AG04449 (cell line): ENCODE data around the gene WSCD2.

Experiments used
- CTCF ChIA-PET: fragments of 350-600 bp; formaldehyde crosslinking; extraction: SDS; loops from one replicate; lab custom pipeline; 2021; ENCODE audit warnings: antibody characterized with exemption; lab: Yijun Ruan, JAX
- POLR2A ChIA-PET: fragments of 400-600, 350-600 bp; formaldehyde crosslinking; extraction: SDS; loops from one replicate; lab custom pipeline; 2020; ENCODE audit warnings: antibody characterized with exemption, inconsistent platforms; lab: Yijun Ruan, JAX
- DNase-seq: peaks from one replicate; pipeline ENCODE4 v3.0.0-alpha.2; 2010; ENCODE audit warnings: low read depth, low spot score
- H3K4me3 ChIP-seq: 2 replicates; pipeline ENCODE4 v1.5.1; 2011; ENCODE audit warnings: low read depth, mild to moderate bottlenecking, control low read depth, low read length
- CTCF ChIP-seq: IDR thresholded peaks from one replicate; pipeline ENCODE4 v1.5.1; 2011; ENCODE audit warnings: mild to moderate bottlenecking, moderate library complexity, low read length, control low read depth, inconsistent platforms; ENCODE audit not compliant: insufficient read depth; ENCODE audit errors: missing control alignments

Gene WSCD2

DNA sequence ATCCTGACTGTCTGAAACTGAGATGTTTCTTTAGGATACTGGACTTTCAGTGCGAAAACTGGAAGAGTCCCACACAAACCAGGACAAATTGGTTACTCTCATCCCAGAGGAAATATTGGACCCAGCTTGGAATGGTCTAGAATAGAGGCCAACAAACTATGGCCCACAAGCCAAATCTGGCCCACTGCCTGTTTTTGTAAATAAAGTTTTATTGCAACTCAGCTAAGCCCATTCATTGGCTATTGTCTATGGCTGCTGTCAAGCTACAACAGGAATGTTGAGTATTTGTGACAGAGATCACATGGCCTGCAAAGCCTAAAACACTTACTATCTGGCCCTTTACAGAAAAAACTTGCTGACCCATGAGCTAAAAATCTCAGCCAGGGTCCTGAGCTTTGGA, 6.5 kb downstream of the WSCD2 start:
- TF ChIP-seq CTCF, result no peak
- H3K4me3 ChIP-seq, result no peak overlapping the region
- ChIA-PET CTCF (no interaction called here), POLR2A (no interaction called here)
- no peak for DNase-seq

GRCh38 chr12:108136697-108137096, 7.6 kb downstream of the WSCD2 start:
- POLR2A ChIA-PET, result no interaction called here
- no peak for DNase-seq
- no peak for TF ChIP-seq CTCF
- H3K4me3 ChIP-seq, result no peak overlapping the region
- CTCF ChIA-PET, result no interaction called here

DNA sequence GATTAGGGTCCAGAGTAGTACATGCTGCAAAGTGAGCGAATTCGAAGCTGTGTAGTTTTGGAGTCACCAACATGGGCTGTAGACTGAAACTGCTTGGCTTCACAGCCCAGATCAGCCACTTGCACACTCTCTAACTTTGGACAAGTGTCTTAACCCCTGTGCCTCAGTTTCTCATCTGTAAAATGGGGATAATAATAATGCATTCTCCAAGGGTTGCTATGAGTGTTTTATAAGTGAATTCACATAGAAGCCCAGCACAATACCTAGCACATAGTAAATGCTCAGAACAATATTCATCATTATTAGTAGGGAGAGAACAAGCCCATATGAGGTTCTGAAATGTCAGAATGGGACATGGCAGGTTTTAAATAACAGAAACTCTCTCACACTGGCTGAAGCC, 10.4 kb downstream of the WSCD2 start:
- H3K4me3 ChIP-seq, result no peak overlapping the region
- POLR2A ChIA-PET, result no interaction called here
- no peak for TF ChIP-seq CTCF
- DNase-seq, result no peak
- CTCF ChIA-PET, result no interaction called here

GRCh38 chr12:108140501-108140900, 11.4 kb downstream of the WSCD2 start:
- CTCF ChIA-PET, result no interaction called here
- POLR2A ChIA-PET, result no interaction called here
- no peak overlapping the region for H3K4me3 ChIP-seq
- DNase-seq, result no peak
- TF ChIP-seq CTCF, result no peak

DNA sequence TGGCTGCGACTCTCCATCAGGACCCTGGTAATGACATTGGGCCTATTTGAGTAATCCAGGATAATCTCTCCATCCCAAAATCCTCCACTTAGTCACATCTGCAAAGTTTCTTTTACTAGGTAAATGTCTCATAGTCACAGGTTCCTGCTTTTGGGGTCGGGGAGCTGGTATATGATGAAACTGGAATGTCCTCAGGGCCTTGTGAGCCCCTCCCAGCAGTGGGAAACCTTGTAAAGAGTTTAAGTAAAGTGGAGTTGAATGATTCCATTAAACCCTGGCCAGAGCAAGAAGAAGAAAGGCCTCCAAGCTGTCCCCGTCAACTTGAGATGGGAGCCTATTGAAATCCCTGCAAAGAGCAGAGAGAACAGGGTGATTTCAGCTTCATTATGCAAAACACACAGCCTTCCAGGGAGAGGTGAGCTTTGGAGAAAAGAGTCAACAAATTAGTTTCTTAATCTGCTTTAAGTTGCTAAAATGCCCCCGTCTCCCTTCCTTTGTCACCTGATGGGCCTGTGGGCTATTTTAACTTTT, 12.6 kb downstream of the WSCD2 start:
- no peak overlapping the region for H3K4me3 ChIP-seq
- TF ChIP-seq CTCF, result no peak
- POLR2A ChIA-PET, result no interaction called here
- no peak for DNase-seq
- CTCF ChIA-PET, result no interaction called here

DNA sequence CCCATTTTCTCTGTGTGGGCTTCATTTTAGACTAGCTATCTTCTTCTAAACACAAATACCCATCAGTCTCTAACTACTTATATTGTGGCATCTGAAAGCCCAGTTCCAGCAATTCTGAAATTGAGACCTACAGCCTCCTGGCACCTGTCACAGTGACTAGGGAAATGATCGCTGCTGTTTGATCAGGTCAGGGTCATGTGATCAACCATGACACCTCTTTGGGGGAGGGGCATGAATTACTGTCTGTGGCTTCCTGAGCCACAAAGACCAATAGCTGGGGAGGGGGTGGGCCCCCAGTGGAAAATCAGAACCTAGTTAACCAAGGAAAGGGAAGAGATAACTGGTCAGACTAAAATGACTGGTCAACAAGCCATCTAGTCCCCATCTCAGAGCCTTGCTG, 14.1 kb downstream of the WSCD2 start:
- CTCF ChIA-PET, result no interaction called here
- POLR2A ChIA-PET, result no interaction called here
- H3K4me3 ChIP-seq, result no peak overlapping the region
- TF ChIP-seq CTCF, result no peak
- DNase-seq, result no peak

GRCh38 chr12:108144080-108144479, 15.0 kb downstream of the WSCD2 start:
- ChIA-PET POLR2A (no interaction called here), CTCF (no interaction called here)
- DNase-seq, result no peak
- no peak overlapping the region for H3K4me3 ChIP-seq
- TF ChIP-seq CTCF, result no peak
